ENCODE results near the gene CLSTN1. TPM values are rescaled to one million over a fixed set of nuclear protein-coding genes. Genes with fewer than 3 reads are reported as not detected.

The CLSTN1 gene
- total and polyA plus RNA-seq, 2 of the 8 experiments (the other 6 are each of a cell fraction or from before 2014, with no cell fraction given), result 34.2 to 97.4 TPM

DNA sequence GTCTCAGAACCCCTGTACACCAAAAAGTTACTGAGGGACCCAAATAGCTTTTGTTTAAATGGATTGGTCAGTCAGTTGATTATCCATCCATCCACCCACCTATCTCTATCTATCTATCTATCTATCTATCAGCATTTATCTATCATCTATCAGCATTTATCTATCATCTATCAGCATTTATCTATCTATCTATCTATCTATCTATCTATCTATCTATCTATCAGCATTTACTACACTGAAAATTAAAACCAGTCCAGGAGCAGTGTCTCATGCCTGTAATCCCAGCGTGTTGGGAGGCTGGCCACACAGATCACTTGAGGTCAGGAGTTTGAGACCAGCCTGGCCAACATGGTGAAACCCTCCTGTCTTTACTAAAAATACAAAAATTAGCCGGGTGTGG, 47.1 kb downstream of the CLSTN1 start:
- Histone ChIP-seq H4K8ac (ENCODE audit: extremely low read depth, insufficient read depth, low read length) (no peak overlapping the region), H3K23me2 (ENCODE audit: low read depth, low read length) (no peaks in the 10 kb centered on the region), H3K27me3 (replicated peaks in 1 of 4; ENCODE audit: control insufficient read depth in 3 of 4, extremely low read depth in 1 of 4, insufficient read depth in 3 of 4, low read length in 3 of 4) (no peaks in the 10 kb centered on the region), H3K9me3 (ENCODE audit: insufficient read depth in 2 of 2, low read depth in 1 of 2, low read length in 1 of 2) (no peaks in the 10 kb centered on the region), H3K4me2 (ENCODE audit: insufficient read depth in 1 of 2, low read depth in 2 of 2, low read length in 2 of 2) (no peak overlapping the region), H4K20me1 (replicated peaks in 1 of 2; ENCODE audit: control insufficient read depth in 1 of 2, insufficient read depth in 2 of 2, low read length in 2 of 2) (peaks cover 0 to 3% of the 10 kb centered on the region in 2 experiments), H2BK12ac (ENCODE audit: low read depth, low read length) (no peak overlapping the region), H3K4me3 (ENCODE audit: extremely low read depth in 1 of 4, insufficient read depth in 2 of 4, low read depth in 3 of 4, low read length in 4 of 4) (no peak overlapping the region), H3K4me1 (replicated peaks in 1 of 4; ENCODE audit: control insufficient read depth in 3 of 4, insufficient read depth in 4 of 4, low read length in 3 of 4) (0 out of 7 replicates have a peak, but pooled peaks cover 0 to 5% (median 0%) of the 10 kb centered on the region in 4 experiments), H2BK5ac (ENCODE audit: low read depth, low read length) (no peak overlapping the region), H3K79me2 (ENCODE audit: control insufficient read depth in 1 of 2, insufficient read depth in 2 of 2, low read length in 2 of 2) (peaks cover 4 to 57% of the 10 kb centered on the region in 2 experiments), H3K79me1 (ENCODE audit: low read depth, low read length) (peaks cover 7% of the 10 kb centered on the region), H3K36me3 (ENCODE audit: control insufficient read depth in 2 of 4, insufficient read depth in 4 of 4, low read length in 3 of 4) (peaks cover 0 to 11% (median 8%) of the 10 kb centered on the region in 4 experiments; a peak in 4 of 8 replicates), H2AK5ac (ENCODE audit: low read depth, low read length) (no peak overlapping the region), H3K18ac (ENCODE audit: extremely low read depth, low read length) (no peak overlapping the region), H3K27ac (ENCODE audit: low read depth, low read length) (no peak overlapping the region), H4K5ac (ENCODE audit: insufficient read length, low read depth, low read length) (no peak overlapping the region), H2AFZ (ENCODE audit: low read length) (no peak overlapping the region), H3K14ac (ENCODE audit: insufficient read length) (no peak overlapping the region), H3K56ac (replicated peaks; ENCODE audit: insufficient read length, low read depth, low read length) (no peak overlapping the region), H2BK20ac (ENCODE audit: low read length) (no peak overlapping the region), H3K23ac (ENCODE audit: insufficient read length) (no peak overlapping the region), H4K91ac (replicated peaks; ENCODE audit: insufficient read length, low read length) (no peak overlapping the region), H3K4ac (replicated peaks; ENCODE audit: insufficient read length, low read depth, low read length) (no peak overlapping the region), H3K9ac (replicated peaks in 1 of 4; ENCODE audit: extremely low read depth in 1 of 4, low read depth in 3 of 4, low read length in 3 of 4) (no peak overlapping the region), H2BK120ac (replicated peaks; ENCODE audit: low read depth, low read length) (no peak overlapping the region), H2BK15ac (ENCODE audit: low read length) (no peak overlapping the region)
- no peak for FAIRE-seq
- no peak for DNase-seq (ENCODE audit: low read depth in 1 of 2, low spot score in 2 of 2)
- CTCF ChIA-PET (ENCODE audit: partially characterized antibody), result interaction anchor here (0.6 to 1.5 kb wide), 9 partner anchors 8 to 737 kb away, joined by 3 to 4 read pairs (median 3); no protein-coding TSS in a partner anchor
- TF ChIP-seq KDM5A (IDR thresholded peaks at IDR 0.05; ENCODE audit: low read length) (no peak), RAD21 (IDR thresholded peaks at IDR 0.05 in 1 of 2, conservative IDR thresholded peaks at IDR 0.05 in 1 of 2; ENCODE audit: low read depth in 2 of 2, low read length in 2 of 2) (no peak), EZH2 (IDR thresholded peaks at IDR 0.05; ENCODE audit: low read depth, low read length, severe bottlenecking) (no peak), ASH2L (IDR thresholded peaks at IDR 0.05; ENCODE audit: low read length) (no peak), HDAC6 (IDR thresholded peaks at IDR 0.05; ENCODE audit: low read depth, low read length) (no peak)
- WGBS, 2 experiments (ENCODE audit: extremely low coverage in 1 of 2, insufficient coverage in 1 of 2, insufficient read length in 1 of 2, insufficient replicate concordance in 2 of 2, low coverage in 1 of 2, low lambda C conversion rate in 2 of 2, missing lambda C conversion rate in 1 of 2), result 97% methylated on average over 2 of the region's 2 CpGs; no CpG with 5 or more reads in 1 of the 2 experiments
- POLR2A ChIA-PET (ENCODE audit: partially characterized antibody), result interaction anchor here (0.6 kb wide), 1 partner anchor 23 kb away, joined by 3 read pairs; no protein-coding TSS in a partner anchor

Measured in H1 (cell line).